ENCODE measurements around the gene TMEM87B.
"Not testable (repeated sequence)": the region's sequence is repeated elsewhere in the genome, so short reads cannot be mapped to it uniquely, and the experiment has no call there.

Gene TMEM87B

DNA sequence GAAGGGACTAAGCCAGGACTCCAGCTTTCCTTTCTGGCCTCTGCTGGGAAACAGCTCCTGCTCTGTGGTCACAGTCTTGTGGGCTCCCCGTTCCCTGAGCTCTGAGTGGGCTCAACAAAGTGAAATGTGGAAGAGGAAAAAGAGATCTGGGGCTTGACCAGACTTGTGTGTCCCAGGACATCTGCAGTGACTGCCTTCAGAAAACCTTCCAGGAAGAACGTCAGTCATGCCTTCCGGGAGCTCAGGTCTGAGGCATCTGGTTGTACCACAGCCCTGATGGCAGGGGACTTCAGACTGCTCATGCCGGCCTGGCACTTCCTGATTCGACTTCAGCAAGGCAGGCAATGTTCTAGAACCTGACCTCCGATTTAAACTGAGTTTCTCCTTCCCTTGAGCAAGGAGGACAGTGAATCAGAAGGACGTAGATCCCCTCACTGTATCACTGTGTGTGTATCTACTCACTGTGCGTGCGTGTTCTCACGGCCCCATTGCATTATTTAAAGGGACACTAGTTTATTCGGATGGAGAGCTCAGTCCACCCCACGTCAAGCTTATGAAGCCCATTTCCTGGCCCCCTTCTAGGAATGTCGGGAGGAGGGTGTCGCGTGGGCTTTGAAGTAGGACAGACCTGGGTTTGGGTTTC lies 82.6 kb downstream of the TMEM87B start:
- DNase-seq: no peak

- no peak for DNase-seq
Measured at GRCh38 chr2:112138159-112139032, 83.3 kb downstream of the TMEM87B start, which contains the start of gene FBLN7. TSS of gene FBLN7 (plus strand) at chr2:112138385. CDS start at chr2:112138656, 271 bp downstream.

- not testable (repeated sequence) for DNase-seq
Measured at GRCh38 chr2:112139033-112139614, 84.1 kb downstream of the TMEM87B start.

DNA sequence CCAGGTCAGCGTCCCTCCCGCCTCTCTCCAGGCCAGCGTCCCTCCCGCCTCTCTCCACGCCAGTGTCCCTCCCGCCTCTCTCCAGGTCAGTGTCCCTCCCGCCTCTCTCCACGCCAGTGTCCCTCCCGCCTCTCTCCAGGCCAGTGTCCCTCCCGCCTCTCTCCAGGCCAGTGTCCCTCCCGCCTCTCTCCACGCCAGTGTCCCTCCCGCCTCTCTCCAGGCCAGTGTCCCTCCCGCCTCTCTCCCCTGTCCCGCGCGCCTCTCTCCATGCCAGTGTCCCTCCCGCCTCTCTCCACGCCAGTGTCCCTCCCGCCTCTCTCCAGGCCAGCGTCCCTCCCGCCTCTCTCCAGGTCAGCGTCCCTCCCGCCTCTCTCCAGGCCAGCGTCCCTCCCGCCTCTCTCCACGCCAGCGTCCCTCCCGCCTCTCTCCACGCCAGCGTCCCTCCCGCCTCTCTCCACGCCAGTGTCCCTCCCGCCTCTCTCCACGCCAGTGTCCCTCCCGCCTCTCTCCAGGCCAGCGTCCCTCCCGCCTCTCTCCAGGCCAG lies 84.7 kb downstream of the TMEM87B start:
- DNase-seq: not testable (repeated sequence)

- DNase-seq: no peak
Measured at GRCh38 chr2:112140205-112140802, 85.2 kb downstream of the TMEM87B start.

GRCh38 chr2:112140899-112141625 lies 86.0 kb downstream of the TMEM87B start:
- DNase-seq: no peak

- DNase-seq: no peak
Measured at GRCh38 chr2:112141626-112142007, 86.5 kb downstream of the TMEM87B start.

- DNase-seq: no peak
Measured at GRCh38 chr2:112142525-112143078, 87.5 kb downstream of the TMEM87B start.

DNA sequence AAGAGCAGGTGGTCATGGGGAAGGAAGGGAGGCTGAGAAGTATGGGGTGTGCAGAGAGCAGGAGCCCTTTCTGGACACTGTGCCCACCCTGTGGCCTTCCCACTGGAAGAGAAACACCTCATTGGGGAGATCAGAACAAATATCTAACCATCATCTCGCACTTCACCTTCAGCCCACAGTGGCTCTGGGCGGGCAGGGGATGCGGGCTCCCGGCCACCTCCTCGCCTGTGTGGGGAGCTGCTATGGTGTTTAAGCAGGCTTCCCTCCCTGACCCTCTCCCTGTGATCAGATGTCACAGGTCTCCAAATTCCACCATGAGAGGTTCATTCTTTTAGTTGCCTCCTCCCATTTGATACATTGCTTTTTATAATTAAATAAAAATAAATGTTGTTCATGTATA lies 88.1 kb downstream of the TMEM87B start:
- no peak for DNase-seq

- no peak for DNase-seq
Measured at GRCh38 chr2:112144966-112145365, 89.9 kb downstream of the TMEM87B start.

DNA sequence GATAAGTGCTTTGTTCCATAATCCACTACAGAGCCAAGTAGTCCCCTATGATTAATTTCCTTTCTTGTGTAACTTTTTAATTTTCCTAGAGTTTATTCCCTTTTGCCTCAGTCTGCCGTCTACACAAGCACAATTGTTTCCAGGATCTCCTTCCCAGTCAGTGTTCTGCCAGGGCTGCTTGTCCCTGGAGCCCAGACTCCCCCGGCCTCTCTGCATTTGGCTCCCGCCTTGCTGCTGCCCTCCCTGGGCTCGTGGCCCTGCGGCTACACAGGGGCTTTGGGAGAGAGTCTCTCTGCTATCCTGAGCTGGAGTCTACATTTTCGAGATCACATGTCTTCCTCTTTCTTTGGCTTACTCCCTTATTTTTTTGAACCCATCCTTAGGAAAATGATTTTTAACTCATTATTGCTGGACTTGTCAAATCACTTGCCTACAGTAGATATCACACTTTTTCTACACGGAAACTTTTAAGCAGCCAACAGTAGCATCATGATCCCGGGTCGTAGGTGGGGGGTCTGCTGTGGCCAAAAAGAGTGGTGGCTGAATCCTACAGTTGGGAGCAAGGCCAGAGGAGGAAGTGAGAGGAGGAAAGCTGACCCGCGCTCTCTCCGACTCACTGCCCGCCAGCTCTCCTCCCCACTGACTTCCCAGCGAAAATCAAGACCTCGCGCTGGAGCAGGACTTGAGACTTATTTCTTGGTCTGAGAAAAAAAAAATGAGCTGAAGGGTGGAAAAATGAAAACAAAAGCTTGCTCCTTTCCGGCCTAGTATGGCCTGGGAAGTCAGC lies 92.5 kb downstream of the TMEM87B start:
- DNase-seq: no peak

- no peak for DNase-seq
Measured at GRCh38 chr2:112148477-112148876, 93.4 kb downstream of the TMEM87B start.

GRCh38 chr2:112149194-112149593 lies 94.1 kb downstream of the TMEM87B start:
- DNase-seq: no peak

- DNase-seq: no peak
Measured at GRCh38 chr2:112149866-112150435, 94.9 kb downstream of the TMEM87B start.

DNA sequence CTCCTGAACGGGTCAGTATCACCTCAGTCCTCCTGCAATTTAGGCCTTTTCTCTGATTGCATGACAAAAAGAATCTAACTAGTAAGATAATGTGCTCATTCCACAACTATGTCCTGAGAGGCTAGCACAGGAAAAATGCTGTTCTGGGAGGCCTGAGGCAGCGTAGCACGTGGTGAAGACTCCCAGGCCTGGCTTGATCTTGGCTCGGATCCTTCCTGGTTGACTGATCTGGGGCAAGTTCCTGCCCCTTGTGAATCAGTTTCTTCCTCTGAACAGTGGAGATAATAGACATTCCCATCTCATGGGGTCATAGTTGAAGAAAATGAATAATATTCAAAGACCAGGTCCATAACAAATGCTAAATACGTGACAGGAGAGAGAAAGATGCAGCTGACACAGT lies 95.4 kb downstream of the TMEM87B start:
- no peak for DNase-seq

DNA sequence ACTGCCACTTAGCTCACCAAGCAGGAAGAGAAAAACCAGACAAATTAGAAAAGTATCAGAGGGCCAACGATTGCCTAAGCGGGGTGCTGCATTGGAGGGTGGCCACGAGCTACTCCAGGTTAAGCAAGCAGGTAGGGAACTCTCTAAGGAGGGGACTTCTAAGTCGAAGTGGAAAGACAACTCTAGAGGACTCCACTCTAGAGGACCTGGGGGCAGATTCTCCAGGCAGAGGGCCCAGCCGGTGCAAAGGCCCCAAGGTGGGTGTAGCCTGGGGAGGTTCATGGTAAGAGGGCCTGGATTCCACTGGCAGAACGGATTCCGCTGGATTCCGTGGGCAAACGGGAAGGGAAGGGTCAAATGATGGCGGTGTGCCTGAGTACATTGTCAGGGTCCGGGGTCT lies 95.8 kb downstream of the TMEM87B start:
- no peak for DNase-seq

- DNase-seq: no peak
Measured at GRCh38 chr2:112151271-112151670, 96.2 kb downstream of the TMEM87B start.

- no peak for DNase-seq
Measured at GRCh38 chr2:112151701-112152440, 96.8 kb downstream of the TMEM87B start.

GRCh38 chr2:112152476-112153178 lies 97.6 kb downstream of the TMEM87B start:
- DNase-seq: no peak

DNA sequence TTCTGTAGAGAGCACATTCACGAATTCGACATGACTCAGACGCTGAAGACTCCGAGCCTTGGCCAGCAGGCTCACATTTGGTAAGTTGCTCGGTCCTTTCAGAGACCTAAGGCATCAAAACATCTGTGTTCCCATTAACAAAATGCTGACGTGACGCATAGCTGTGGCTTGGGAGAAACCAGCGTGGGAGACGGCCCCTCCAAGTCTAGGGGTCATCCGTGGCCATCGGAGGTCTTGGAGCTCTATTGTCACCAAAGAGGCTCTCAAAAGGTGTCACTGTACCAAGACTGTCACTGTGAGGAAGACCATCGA lies 98.1 kb downstream of the TMEM87B start:
- no peak for DNase-seq

Measured in activated effector memory CD4-positive, alpha-beta T cell treated with Interleukin-2 at 50 U/mL for 16 hours (primary cell).